Measurements from ENCODE around the gene SREK1IP1. TPM values are rescaled to one million over a fixed set of nuclear protein-coding genes. Genes with fewer than 3 reads are reported as not detected.
A peak's percentile ranks its signal among the peaks of the same experiment; 100 is the strongest.

The SREK1IP1 gene
- total RNA-seq, 1 donor from 2014 or later, result 37.9 TPM

- peaks cover 7% of the 10 kb centered on the region for H3K27me3 Mint-ChIP-seq (ENCODE audit: insufficient read depth, low read depth)
- Histone ChIP-seq H3K4me2 (no peak overlapping the region), H2AFZ (replicated peaks) (peak overlapping the region; percentile 36), H3F3A (ENCODE audit: low read depth) (peaks cover 16% of the 10 kb centered on the region), H3K9ac (no peak overlapping the region), H3K4me1 (peaks cover 13% of the 10 kb centered on the region), H3K79me2 (ENCODE audit: low read depth) (no peaks in the 10 kb centered on the region), H3K9me3 (ENCODE audit: low read depth) (no peaks in the 10 kb centered on the region), H3K4me3 (no peak overlapping the region), H3K27ac (no peak overlapping the region), H3K27me3 (peaks cover 23% of the 10 kb centered on the region), H4K20me1 (ENCODE audit: low read depth) (no peaks in the 10 kb centered on the region), H3K36me3 (no peaks in the 10 kb centered on the region)
- DNase-seq (ENCODE audit: low spot score), result no peak
- H3K27ac Mint-ChIP-seq, result no peak overlapping the region
- no peaks in the 10 kb centered on the region for H3K36me3 Mint-ChIP-seq
- H3K4me3 Mint-ChIP-seq, result no peak overlapping the region
- TF ChIP-seq EZH2phosphoT487 (IDR thresholded peaks at IDR 0.05) (no peak), EZH2 (IDR thresholded peaks at IDR 0.05) (no peak), CTCF (IDR thresholded peaks at IDR 0.05) (no peak)
- H3K4me1 Mint-ChIP-seq, result peaks cover 9% of the 10 kb centered on the region
- H3K9me3 Mint-ChIP-seq, result no peaks in the 10 kb centered on the region
These were observed 82.6 kb downstream of the SREK1IP1 start for GRCh38 chr5:64685866-64686265.

GRCh38 chr5:64682608-64683007 is 85.9 kb downstream of the SREK1IP1 start:
- H2AFZ ChIP-seq (replicated peaks), result no peak overlapping the region
- H3K9me3 ChIP-seq (ENCODE audit: low read depth), result no peaks in the 10 kb centered on the region
- H3K4me3 ChIP-seq, result no peak overlapping the region
- no peak for DNase-seq (ENCODE audit: low spot score)
- no peaks in the 10 kb centered on the region for H3K36me3 ChIP-seq
- Mint-ChIP-seq H3K4me1 (peaks cover 6% of the 10 kb centered on the region), H3K36me3 (no peaks in the 10 kb centered on the region), H3K9me3 (no peaks in the 10 kb centered on the region), H3K27me3 (ENCODE audit: insufficient read depth, low read depth) (no peaks in the 10 kb centered on the region), H3K27ac (no peak overlapping the region), H3K4me3 (no peak overlapping the region)
- H3K9ac ChIP-seq, result no peak overlapping the region
- TF ChIP-seq CTCF (IDR thresholded peaks at IDR 0.05), result peak; percentile 21
- TF ChIP-seq EZH2 (IDR thresholded peaks at IDR 0.05), result no peak
- H4K20me1 ChIP-seq (ENCODE audit: low read depth), result no peaks in the 10 kb centered on the region
- H3K4me1 ChIP-seq, result peaks cover 6% of the 10 kb centered on the region
- H3K4me2 ChIP-seq, result no peak overlapping the region
- no peaks in the 10 kb centered on the region for H3K27me3 ChIP-seq
- no peak overlapping the region for H3K27ac ChIP-seq
- no peaks in the 10 kb centered on the region for H3K79me2 ChIP-seq (ENCODE audit: low read depth)
- H3F3A ChIP-seq (ENCODE audit: low read depth), result no peaks in the 10 kb centered on the region

- Mint-ChIP-seq H3K4me3 (no peak overlapping the region), H3K36me3 (no peaks in the 10 kb centered on the region), H3K27me3 (ENCODE audit: insufficient read depth, low read depth) (peaks cover 3% of the 10 kb centered on the region), H3K4me1 (peaks cover 6% of the 10 kb centered on the region), H3K9me3 (no peaks in the 10 kb centered on the region), H3K27ac (no peak overlapping the region)
- Histone ChIP-seq H3K9me3 (ENCODE audit: low read depth) (no peaks in the 10 kb centered on the region), H3K79me2 (ENCODE audit: low read depth) (no peaks in the 10 kb centered on the region), H3K9ac (no peak overlapping the region), H3K4me3 (no peak overlapping the region), H3K4me1 (no peaks in the 10 kb centered on the region), H3K4me2 (no peak overlapping the region), H3F3A (ENCODE audit: low read depth) (no peaks in the 10 kb centered on the region), H3K36me3 (no peaks in the 10 kb centered on the region), H3K27ac (no peak overlapping the region), H2AFZ (replicated peaks) (peak overlapping the region; percentile 60), H3K27me3 (no peaks in the 10 kb centered on the region), H4K20me1 (ENCODE audit: low read depth) (no peaks in the 10 kb centered on the region)
- TF ChIP-seq EZH2phosphoT487 (IDR thresholded peaks at IDR 0.05), result no peak
- TF ChIP-seq EZH2 (IDR thresholded peaks at IDR 0.05), result no peak
- TF ChIP-seq CTCF (IDR thresholded peaks at IDR 0.05), result peak; percentile 43
- DNase-seq (ENCODE audit: low spot score), result peak; percentile 39
These were observed 88.2 kb downstream of the SREK1IP1 start for GRCh38 chr5:64680289-64680688.
